ENCODE measurements around the gene MEA1. TPM values are rescaled to one million over a fixed set of nuclear protein-coding genes. Genes with fewer than 3 reads are reported as not detected.

The MEA1 gene
- total RNA-seq, 1 experiment from 2014 or later: 64.8 TPM

DNA sequence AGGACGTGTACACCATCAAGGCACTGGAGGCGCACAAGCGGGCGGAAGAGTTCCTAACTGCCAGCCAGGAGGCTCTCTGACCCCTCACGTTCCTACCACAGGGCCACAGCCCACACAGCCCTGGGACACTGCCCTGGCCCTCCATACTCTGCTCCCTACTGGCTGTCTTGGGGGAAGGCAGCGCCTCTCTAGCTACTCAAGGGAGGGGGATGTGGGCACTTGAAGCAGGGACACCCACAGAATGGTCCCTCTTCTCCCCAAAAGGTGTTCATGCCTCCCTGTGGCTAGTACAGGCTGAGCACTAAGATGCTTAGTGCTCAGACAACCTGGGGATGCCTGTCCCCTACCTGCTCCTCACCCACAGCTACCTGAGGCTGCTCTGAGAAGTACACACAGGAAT lies 2.5 kb downstream of the MEA1 start:
- H4K20me1 ChIP-seq (ENCODE audit: insufficient read depth): no peaks in the 10 kb centered on the region
- peaks cover 36 to 37% of the 10 kb centered on the region in 2 experiments; a peak in 3 of 4 replicates for H3K36me3 ChIP-seq (ENCODE audit: control insufficient read depth in 1 of 2, insufficient read depth in 2 of 2, low read length in 2 of 2)
- no peaks in the 10 kb centered on the region for H3K9me3 ChIP-seq (ENCODE audit: control insufficient read depth in 1 of 2, insufficient read depth in 1 of 2, low read depth in 1 of 2, low read length in 2 of 2)
- TF ChIP-seq YY1 (IDR thresholded peaks at IDR 0.05; ENCODE audit: extremely low read depth, insufficient replicate concordance, low read depth, low read length): no peak
- TF ChIP-seq JUND (IDR thresholded peaks at IDR 0.05): no peak
- TF ChIP-seq ZFX (IDR thresholded peaks at IDR 0.05): no peak
- TF ChIP-seq EZH2 (IDR thresholded peaks at IDR 0.05): no peak
- TF ChIP-seq EZH2phosphoT487 (IDR thresholded peaks at IDR 0.05; ENCODE audit: borderline replicate concordance): no peak
- no peak for TF ChIP-seq SIN3A (IDR thresholded peaks at IDR 0.05; ENCODE audit: low read depth)
- TF ChIP-seq, protein P1, sequence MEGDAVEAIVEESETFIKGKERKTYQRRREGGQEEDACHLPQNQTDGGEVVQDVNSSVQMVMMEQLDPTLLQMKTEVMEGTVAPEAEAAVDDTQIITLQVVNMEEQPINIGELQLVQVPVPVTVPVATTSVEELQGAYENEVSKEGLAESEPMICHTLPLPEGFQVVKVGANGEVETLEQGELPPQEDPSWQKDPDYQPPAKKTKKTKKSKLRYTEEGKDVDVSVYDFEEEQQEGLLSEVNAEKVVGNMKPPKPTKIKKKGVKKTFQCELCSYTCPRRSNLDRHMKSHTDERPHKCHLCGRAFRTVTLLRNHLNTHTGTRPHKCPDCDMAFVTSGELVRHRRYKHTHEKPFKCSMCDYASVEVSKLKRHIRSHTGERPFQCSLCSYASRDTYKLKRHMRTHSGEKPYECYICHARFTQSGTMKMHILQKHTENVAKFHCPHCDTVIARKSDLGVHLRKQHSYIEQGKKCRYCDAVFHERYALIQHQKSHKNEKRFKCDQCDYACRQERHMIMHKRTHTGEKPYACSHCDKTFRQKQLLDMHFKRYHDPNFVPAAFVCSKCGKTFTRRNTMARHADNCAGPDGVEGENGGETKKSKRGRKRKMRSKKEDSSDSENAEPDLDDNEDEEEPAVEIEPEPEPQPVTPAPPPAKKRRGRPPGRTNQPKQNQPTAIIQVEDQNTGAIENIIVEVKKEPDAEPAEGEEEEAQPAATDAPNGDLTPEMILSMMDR (IDR thresholded peaks at IDR 0.05 in 2 of 3, conservative IDR thresholded peaks at IDR 0.05 in 1 of 3; ENCODE audit: borderline replicate concordance in 1 of 3, insufficient read depth in 1 of 3, low read depth in 2 of 3, low read length in 2 of 3): peak in 1 of 3 experiments; percentile 8; a peak in 1 of 6 replicates
- TF ChIP-seq POLR2A (IDR thresholded peaks at IDR 0.05; ENCODE audit: borderline replicate concordance, extremely low read depth, insufficient read depth, insufficient read length): no peak
- peaks cover 7 to 20% of the 10 kb centered on the region in 2 experiments; a peak in 2 of 4 replicates for H3K4me1 ChIP-seq (ENCODE audit: control insufficient read depth in 1 of 2, insufficient read depth in 2 of 2, low read length in 2 of 2)
- BruUV-seq (replicated peaks): no TSS peak
- CTCF ChIA-PET: no interaction called here
- H3K9ac ChIP-seq (ENCODE audit: low read length): no peak overlapping the region
- H3K4me2 ChIP-seq (ENCODE audit: low read length): no peak overlapping the region
- DNase-seq (ENCODE audit: low read depth, low spot score) (no peak), ATAC-seq (no peak)
- peaks cover 34% of the 10 kb centered on the region for H3K79me2 ChIP-seq (ENCODE audit: insufficient read depth, low read length)
- H3K4me3 ChIP-seq (replicated peaks in 1 of 2; ENCODE audit: low read depth in 1 of 2, low read length in 2 of 2): no peak overlapping the region
- intact Hi-C loops (cut with micrococcal nuclease): loop anchor here (5.0 kb wide), 2 partner anchors 46 to 254 kb away; partner anchors contain the start of genes KLC4 and MRPL2
- RAD21 ChIA-PET (ENCODE audit: low non-redundant PET in 1 of 2, low total read pairs in 2 of 2, uncharacterized antibody in 2 of 2, unreplicated experiment in 2 of 2): no interaction called here
- POLR2A ChIA-PET: no interaction called here
- no peak overlapping the region for H3K27ac ChIP-seq (ENCODE audit: low read depth, low read length)
- H2AFZ ChIP-seq (ENCODE audit: low read depth, low read length, poor library complexity, severe bottlenecking): no peak overlapping the region
- no peaks in the 10 kb centered on the region for H3K27me3 ChIP-seq (ENCODE audit: insufficient read depth, low read length)
- H3K9me2 ChIP-seq (ENCODE audit: insufficient read depth): no peaks in the 10 kb centered on the region

DNA sequence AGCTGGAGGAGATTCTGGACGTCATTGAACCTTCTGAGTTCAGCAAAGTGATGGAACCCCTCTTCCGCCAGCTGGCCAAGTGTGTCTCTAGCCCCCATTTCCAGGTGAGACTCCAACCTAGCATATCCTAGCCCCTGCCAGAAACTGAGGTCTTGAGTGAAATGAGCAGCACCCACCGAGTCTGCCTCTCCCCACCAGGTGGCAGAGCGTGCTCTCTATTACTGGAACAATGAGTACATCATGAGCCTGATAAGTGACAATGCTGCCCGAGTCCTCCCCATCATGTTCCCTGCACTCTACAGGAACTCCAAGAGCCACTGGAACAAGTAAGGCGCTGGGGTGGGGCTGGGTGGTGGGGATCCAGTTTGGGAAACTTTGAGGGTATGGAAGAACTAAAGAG lies 4.6 kb downstream of the MEA1 start:
- Histone ChIP-seq H4K20me1 (ENCODE audit: insufficient read depth) (no peaks in the 10 kb centered on the region), H3K4me3 (replicated peaks in 1 of 2; ENCODE audit: low read depth in 1 of 2, low read length in 2 of 2) (no peak overlapping the region), H3K9me3 (ENCODE audit: control insufficient read depth in 1 of 2, insufficient read depth in 1 of 2, low read depth in 1 of 2, low read length in 2 of 2) (no peaks in the 10 kb centered on the region), H3K79me2 (ENCODE audit: insufficient read depth, low read length) (peaks cover 20% of the 10 kb centered on the region), H3K27me3 (ENCODE audit: insufficient read depth, low read length) (no peaks in the 10 kb centered on the region), H3K4me1 (ENCODE audit: control insufficient read depth in 1 of 2, insufficient read depth in 2 of 2, low read length in 2 of 2) (peaks cover 7 to 13% of the 10 kb centered on the region in 2 experiments; a peak in 2 of 4 replicates), H3K9me2 (ENCODE audit: insufficient read depth) (no peaks in the 10 kb centered on the region), H2AFZ (ENCODE audit: low read depth, low read length, poor library complexity, severe bottlenecking) (no peak overlapping the region), H3K9ac (ENCODE audit: low read length) (no peak overlapping the region), H3K27ac (ENCODE audit: low read depth, low read length) (no peak overlapping the region), H3K36me3 (ENCODE audit: control insufficient read depth in 1 of 2, insufficient read depth in 2 of 2, low read length in 2 of 2) (peaks cover 36 to 39% of the 10 kb centered on the region in 2 experiments; a peak in 3 of 4 replicates), H3K4me2 (ENCODE audit: low read length) (no peak overlapping the region)
- TF ChIP-seq EZH2 (IDR thresholded peaks at IDR 0.05) (no peak), POLR2AphosphoS5 (IDR thresholded peaks at IDR 0.05; ENCODE audit: low read depth, low read length) (no peak)
- TF ChIP-seq, protein P1 (IDR thresholded peaks at IDR 0.05 in 2 of 3, conservative IDR thresholded peaks at IDR 0.05 in 1 of 3; ENCODE audit: borderline replicate concordance in 1 of 3, insufficient read depth in 1 of 3, low read depth in 2 of 3, low read length in 2 of 3): peak in 2 of 3 experiments; percentile 56 to 59; a peak in 4 of 6 replicates
- intact Hi-C loops (cut with micrococcal nuclease): loop anchor here (1.0 kb wide), 1 partner anchor 134 kb away; no protein-coding TSS in a partner anchor
- ATAC-seq (no peak), DNase-seq (ENCODE audit: low read depth, low spot score) (no peak)
- BruUV-seq (replicated peaks): no TSS peak
- RAD21 ChIA-PET (ENCODE audit: low non-redundant PET in 1 of 2, low total read pairs in 2 of 2, uncharacterized antibody in 2 of 2, unreplicated experiment in 2 of 2): no interaction called here
- CTCF ChIA-PET: interaction anchor here (1.0 to 1.1 kb wide), 2 partner anchors 25 to 135 kb away, joined by 3 read pairs; partner anchors contain the start of gene PPP2R5D
- POLR2A ChIA-PET: interaction anchor here (1.1 kb wide), 1 partner anchor 25 kb away, joined by 3 read pairs; the partner anchor contains the start of gene PPP2R5D
